Upper lobe of left lung (tissue), 4 donors: Measurements from ENCODE around the gene OR4C46.

ENCODE experiments used
- POLR2A ChIP-seq, 4 donors: fragments of 450-650 bp; IDR thresholded peaks; one replicate each; pipeline ENCODE4 v1.5.1; 2016 to 2017; ENCODE audit warnings: antibody characterized with exemption in 4 of 4, mild to moderate bottlenecking in 2 of 4
- POLR2AphosphoS5 ChIP-seq, 2 donors: sonication (generic); formaldehyde crosslinking; IDR thresholded peaks; one replicate each; pipeline ENCODE4 v1.5.1; 2017; ENCODE audit warnings: antibody characterized with exemption in 2 of 2
- TF ChIP-seq, protein P1 (sequence below), 6 experiments: fragments of 450-650 bp in 4 of 6; fragments of 200-600 bp in 2 of 6; sonication (generic) in 2 of 6; IDR thresholded peaks; one replicate each; pipeline ENCODE4 v1.5.1; 2016 to 2019; ENCODE audit warnings: antibody characterized with exemption in 6 of 6

DNA sequence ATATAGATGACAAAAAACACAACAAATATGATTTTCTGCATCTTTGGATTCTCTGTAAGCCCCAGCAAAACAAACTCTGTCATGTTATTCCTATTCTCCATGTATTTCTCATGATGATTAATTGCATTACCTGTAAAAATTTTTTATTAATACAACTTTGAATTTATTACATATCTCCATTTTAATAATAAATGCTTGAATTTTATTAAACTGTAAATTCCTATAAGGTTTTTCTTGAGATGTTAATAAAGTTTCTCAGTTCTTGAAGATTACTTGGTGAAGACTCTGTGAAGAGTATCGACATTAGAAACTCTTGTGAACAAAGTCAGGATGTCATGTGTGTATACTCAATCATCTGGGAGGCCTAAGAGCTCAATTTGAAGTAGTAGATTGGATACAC is at the start of gene OR4C46:
- TF ChIP-seq, protein P1, sequence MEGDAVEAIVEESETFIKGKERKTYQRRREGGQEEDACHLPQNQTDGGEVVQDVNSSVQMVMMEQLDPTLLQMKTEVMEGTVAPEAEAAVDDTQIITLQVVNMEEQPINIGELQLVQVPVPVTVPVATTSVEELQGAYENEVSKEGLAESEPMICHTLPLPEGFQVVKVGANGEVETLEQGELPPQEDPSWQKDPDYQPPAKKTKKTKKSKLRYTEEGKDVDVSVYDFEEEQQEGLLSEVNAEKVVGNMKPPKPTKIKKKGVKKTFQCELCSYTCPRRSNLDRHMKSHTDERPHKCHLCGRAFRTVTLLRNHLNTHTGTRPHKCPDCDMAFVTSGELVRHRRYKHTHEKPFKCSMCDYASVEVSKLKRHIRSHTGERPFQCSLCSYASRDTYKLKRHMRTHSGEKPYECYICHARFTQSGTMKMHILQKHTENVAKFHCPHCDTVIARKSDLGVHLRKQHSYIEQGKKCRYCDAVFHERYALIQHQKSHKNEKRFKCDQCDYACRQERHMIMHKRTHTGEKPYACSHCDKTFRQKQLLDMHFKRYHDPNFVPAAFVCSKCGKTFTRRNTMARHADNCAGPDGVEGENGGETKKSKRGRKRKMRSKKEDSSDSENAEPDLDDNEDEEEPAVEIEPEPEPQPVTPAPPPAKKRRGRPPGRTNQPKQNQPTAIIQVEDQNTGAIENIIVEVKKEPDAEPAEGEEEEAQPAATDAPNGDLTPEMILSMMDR (IDR thresholded peaks at IDR 0.05), result no peak
- TF ChIP-seq POLR2A (IDR thresholded peaks at IDR 0.05) (no peak), POLR2AphosphoS5 (IDR thresholded peaks at IDR 0.05) (no peak)
